ENCODE results near the gene KRTAP3-1.

DNA sequence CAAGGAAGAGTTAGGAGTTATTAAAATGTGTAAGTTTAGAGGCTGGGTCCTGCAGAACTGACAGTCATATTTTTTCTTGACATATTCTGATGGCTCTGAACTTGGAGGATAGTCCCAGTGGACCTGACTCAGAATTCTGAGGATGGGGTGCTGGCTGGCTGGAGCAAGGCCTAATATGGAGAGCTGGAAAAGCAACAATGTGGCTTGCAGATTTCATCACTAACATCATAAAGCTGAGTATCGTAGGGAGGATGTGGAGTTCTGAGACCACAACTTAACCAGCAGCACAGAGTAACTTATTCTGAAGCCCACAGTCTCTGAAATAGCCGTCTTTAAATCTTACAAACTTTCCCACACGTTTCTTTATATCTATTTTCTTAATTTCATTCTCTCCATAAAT is 15.8 kb upstream of the KRTAP3-1 start:
- TF ChIP-seq, protein P1, sequence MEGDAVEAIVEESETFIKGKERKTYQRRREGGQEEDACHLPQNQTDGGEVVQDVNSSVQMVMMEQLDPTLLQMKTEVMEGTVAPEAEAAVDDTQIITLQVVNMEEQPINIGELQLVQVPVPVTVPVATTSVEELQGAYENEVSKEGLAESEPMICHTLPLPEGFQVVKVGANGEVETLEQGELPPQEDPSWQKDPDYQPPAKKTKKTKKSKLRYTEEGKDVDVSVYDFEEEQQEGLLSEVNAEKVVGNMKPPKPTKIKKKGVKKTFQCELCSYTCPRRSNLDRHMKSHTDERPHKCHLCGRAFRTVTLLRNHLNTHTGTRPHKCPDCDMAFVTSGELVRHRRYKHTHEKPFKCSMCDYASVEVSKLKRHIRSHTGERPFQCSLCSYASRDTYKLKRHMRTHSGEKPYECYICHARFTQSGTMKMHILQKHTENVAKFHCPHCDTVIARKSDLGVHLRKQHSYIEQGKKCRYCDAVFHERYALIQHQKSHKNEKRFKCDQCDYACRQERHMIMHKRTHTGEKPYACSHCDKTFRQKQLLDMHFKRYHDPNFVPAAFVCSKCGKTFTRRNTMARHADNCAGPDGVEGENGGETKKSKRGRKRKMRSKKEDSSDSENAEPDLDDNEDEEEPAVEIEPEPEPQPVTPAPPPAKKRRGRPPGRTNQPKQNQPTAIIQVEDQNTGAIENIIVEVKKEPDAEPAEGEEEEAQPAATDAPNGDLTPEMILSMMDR (conservative IDR thresholded peaks at IDR 0.05; ENCODE audit: low read depth, low read length) = no peak
- TF ChIP-seq EZH2phosphoT487 (IDR thresholded peaks at IDR 0.05; ENCODE audit: borderline replicate concordance, low read length) = no peak
